Neuronal stem cell (in vitro differentiated cells): ENCODE results near the gene ZNF292.
A peak's percentile ranks its signal among the peaks of the same experiment; 100 is the strongest.

Source experiments
- DNase-seq: peaks from one replicate; pipeline ENCODE4 v3.0.0-alpha.2; 2013; ENCODE audit warnings: low spot score
- H2AFZ ChIP-seq: one replicate; pipeline ENCODE4 v1.6.1; 2013; ENCODE audit warnings: mild to moderate bottlenecking, low read length, inconsistent platforms
- H2AK5ac ChIP-seq: 2 replicates; pipeline ENCODE4 v1.6.1; 2013; ENCODE audit warnings: low read depth, mild to moderate bottlenecking, inconsistent platforms, low read length, moderate library complexity, mixed read lengths
- H2BK120ac ChIP-seq: 2 replicates; pipeline ENCODE4 v1.6.1; 2013; ENCODE audit warnings: low read depth, mild to moderate bottlenecking, inconsistent platforms, low read length, moderate library complexity, mixed read lengths
- H2BK12ac ChIP-seq: one replicate; pipeline ENCODE4 v1.6.1; 2013; ENCODE audit warnings: low read length, inconsistent platforms
- H2BK15ac ChIP-seq: 2 replicates; pipeline ENCODE4 v1.6.1; 2013; ENCODE audit warnings: mild to moderate bottlenecking, low read length, inconsistent platforms, mixed read lengths
- H2BK5ac ChIP-seq: one replicate; pipeline ENCODE4 v1.6.1; 2013; ENCODE audit warnings: inconsistent platforms, mild to moderate bottlenecking, low read length, moderate library complexity
- H3K14ac ChIP-seq: one replicate; pipeline ENCODE4 v1.6.1; 2013; ENCODE audit warnings: low read length, inconsistent platforms
- H3K18ac ChIP-seq: 2 replicates; pipeline ENCODE4 v1.6.1; 2013; ENCODE audit warnings: low read length, inconsistent platforms
- H3K23ac ChIP-seq: 2 replicates; pipeline ENCODE4 v1.6.1; 2013; ENCODE audit warnings: low read depth, mild to moderate bottlenecking, mixed read lengths, low read length, inconsistent platforms; ENCODE audit not compliant: poor library complexity
- H3K27ac ChIP-seq: replicated peaks from 3 replicates; pipeline ENCODE4 v1.5.1; 2013; ENCODE audit warnings: low read length, inconsistent platforms
- H3K27me3 ChIP-seq, 3 experiments: 2 replicates each; pipeline ENCODE4 v1.6.1; 2013; ENCODE audit warnings: low read length in 3 of 3, mild to moderate bottlenecking in 2 of 3, inconsistent platforms in 1 of 3, low read depth in 1 of 3, mixed read lengths in 1 of 3, moderate library complexity in 1 of 3; ENCODE audit not compliant: control insufficient read depth in 3 of 3, insufficient read depth in 3 of 3
- H3K36me3 ChIP-seq, 2 donors: replicated peaks in 1 of 2; 2 replicates each; pipeline ENCODE4 v1.6.1; 2013; ENCODE audit warnings: low read length in 2 of 2; ENCODE audit not compliant: control insufficient read depth in 2 of 2, insufficient read depth in 2 of 2
- H3K4ac ChIP-seq: 2 replicates; pipeline ENCODE4 v1.6.1; 2013; ENCODE audit warnings: inconsistent platforms, mild to moderate bottlenecking, low read length, moderate library complexity
- H3K4me1 ChIP-seq, 2 donors: 1 replicate in 1 of 2; 2 replicates in 1 of 2; pipeline ENCODE4 v1.6.1; 2013; ENCODE audit warnings: low read length in 2 of 2, low read depth in 1 of 2; ENCODE audit not compliant: control insufficient read depth in 2 of 2, insufficient read depth in 1 of 2
- H3K4me2 ChIP-seq: one replicate; pipeline ENCODE4 v1.6.1; 2013; ENCODE audit warnings: mild to moderate bottlenecking, low read length, inconsistent platforms; ENCODE audit not compliant: insufficient read depth, poor library complexity, severe bottlenecking
- H3K4me3 ChIP-seq, 2 donors: 2 replicates each; pipeline ENCODE4 v1.5.1; 2013; ENCODE audit warnings: low read length in 2 of 2, mild to moderate bottlenecking in 2 of 2, inconsistent platforms in 1 of 2, moderate library complexity in 1 of 2
- H3K79me1 ChIP-seq: one replicate; pipeline ENCODE4 v1.6.1; 2013; ENCODE audit warnings: low read depth, mild to moderate bottlenecking, inconsistent platforms, low read length, moderate library complexity
- H3K9ac ChIP-seq: one replicate; pipeline ENCODE4 v1.6.1; 2013; ENCODE audit warnings: mild to moderate bottlenecking, low read depth, low read length, inconsistent platforms; ENCODE audit not compliant: poor library complexity
- H3K9me3 ChIP-seq, 2 donors: replicated peaks in 1 of 2; 2 replicates each; pipeline versions ENCODE3 to v1.6.1; 2013; ENCODE audit warnings: low read length in 2 of 2, mild to moderate bottlenecking in 2 of 2, inconsistent platforms in 1 of 2, low read depth in 1 of 2, mixed read lengths in 1 of 2, moderate library complexity in 1 of 2; ENCODE audit not compliant: control insufficient read depth in 2 of 2, insufficient read depth in 1 of 2
- H4K8ac ChIP-seq: one replicate; pipeline ENCODE4 v1.6.1; 2013; ENCODE audit warnings: low read depth, mild to moderate bottlenecking, inconsistent platforms, low read length, moderate library complexity
- H4K91ac ChIP-seq: one replicate; pipeline ENCODE4 v1.6.1; 2013; ENCODE audit warnings: low read length, low read depth, mild to moderate bottlenecking, inconsistent platforms; ENCODE audit not compliant: poor library complexity
- WGBS, 2 donors: extraction: QIAGEN DNeasy Blood & Tissue Kit; methylation state at CpG; one replicate each; pipeline ENCODE4 v1.1.7; 2013; ENCODE audit warnings: missing lambda C conversion rate in 2 of 2, mixed read lengths in 1 of 2; ENCODE audit not compliant: insufficient read length in 2 of 2, insufficient replicate concordance in 1 of 2; ENCODE audit errors: extremely low coverage in 2 of 2; 5-methylcytosine and 5-hydroxymethylcytosine counted together

ZNF292 gene

GRCh38 chr6:87116922-87117321, 38.4 kb upstream of the ZNF292 start:
- H2AFZ ChIP-seq: no peak overlapping the region
- H2BK12ac ChIP-seq: no peak overlapping the region
- DNase-seq: no peak
- no peak overlapping the region for H3K4me2 ChIP-seq
- no peaks in the 10 kb centered on the region for H3K79me1 ChIP-seq
- no peak overlapping the region for H2BK5ac ChIP-seq
- H3K14ac ChIP-seq: no peak overlapping the region
- H2AK5ac ChIP-seq: no peak overlapping the region
- H4K8ac ChIP-seq: no peak overlapping the region
- no peaks in the 10 kb centered on the region for H3K36me3 ChIP-seq
- H3K27me3 ChIP-seq: peaks cover 0 to 7% (median 0%) of the 10 kb centered on the region in 3 experiments
- H3K9me3 ChIP-seq: no peaks in the 10 kb centered on the region
- no peak overlapping the region for H3K4me3 ChIP-seq
- H3K9ac ChIP-seq: no peak overlapping the region
- no peak overlapping the region for H2BK120ac ChIP-seq
- H2BK15ac ChIP-seq: no peak overlapping the region
- no peak overlapping the region for H3K27ac ChIP-seq
- H4K91ac ChIP-seq: no peak overlapping the region
- no peak overlapping the region for H3K23ac ChIP-seq
- no peaks in the 10 kb centered on the region for H3K4me1 ChIP-seq
- no peak overlapping the region for H3K4ac ChIP-seq
- no peak overlapping the region for H3K18ac ChIP-seq
- WGBS, 2 donors: no CpG with 5 or more reads among the region's 2 CpGs

DNA sequence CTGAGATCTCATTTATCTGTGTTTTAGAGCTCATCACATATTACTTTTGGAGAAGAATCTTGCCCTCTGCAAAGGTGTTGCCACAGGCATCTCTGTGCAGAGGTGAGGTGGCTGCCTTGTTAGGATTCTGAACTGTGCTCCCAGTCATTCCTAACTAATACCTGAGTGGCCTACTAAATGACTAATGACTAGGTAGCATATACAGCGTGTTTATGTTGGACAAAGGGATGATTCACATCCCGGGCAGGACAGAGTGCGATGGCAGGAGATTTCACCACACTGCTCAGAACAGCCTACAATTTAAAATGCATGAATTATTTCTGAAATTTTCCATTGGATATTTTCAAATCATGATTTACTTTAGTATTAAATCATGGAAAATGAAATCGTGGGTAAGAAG, 37.3 kb upstream of the ZNF292 start:
- Histone ChIP-seq H3K9ac (no peak overlapping the region), H2AK5ac (no peak overlapping the region), H2BK12ac (no peak overlapping the region), H3K4me1 (no peaks in the 10 kb centered on the region), H3K4me3 (no peak overlapping the region), H4K91ac (no peak overlapping the region), H2BK5ac (no peak overlapping the region), H3K4ac (no peak overlapping the region), H3K36me3 (no peaks in the 10 kb centered on the region), H3K9me3 (peaks cover 0 to 2% of the 10 kb centered on the region in 2 donors), H4K8ac (no peak overlapping the region), H2BK15ac (no peak overlapping the region), H2BK120ac (no peak overlapping the region), H3K27ac (no peak overlapping the region), H3K14ac (no peak overlapping the region), H3K27me3 (peaks cover 0 to 7% (median 0%) of the 10 kb centered on the region in 3 experiments), H2AFZ (no peak overlapping the region), H3K79me1 (no peaks in the 10 kb centered on the region), H3K4me2 (no peak overlapping the region), H3K18ac (no peak overlapping the region), H3K23ac (no peak overlapping the region)
- no peak for DNase-seq
- no CpG with 5 or more reads among the region's 4 CpGs for WGBS, 2 donors

DNA sequence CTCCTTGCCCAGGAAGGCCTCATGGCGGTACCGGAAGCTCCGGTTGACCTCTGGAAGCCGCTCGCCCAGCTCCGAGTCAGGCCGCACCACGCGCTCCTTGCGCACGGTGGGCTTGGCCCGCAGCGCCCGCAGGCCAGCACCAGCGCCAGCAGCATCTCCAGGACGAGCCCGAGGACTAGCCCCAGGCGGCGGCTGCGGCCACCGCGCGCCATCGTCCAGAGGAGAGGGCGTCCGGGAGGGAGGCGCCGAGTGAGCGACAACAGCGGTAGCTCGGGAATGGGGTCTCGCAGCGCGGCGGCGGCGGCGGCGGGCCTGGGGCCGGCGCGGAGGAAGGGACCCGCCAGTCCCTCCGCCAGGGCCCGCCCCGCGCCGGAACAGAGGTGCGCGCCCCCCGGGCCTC, 32.9 kb upstream of the ZNF292 start:
- H4K8ac ChIP-seq: peak overlapping the region; percentile 65
- no peak overlapping the region for H3K9ac ChIP-seq
- no peak overlapping the region for H3K27ac ChIP-seq
- H3K4me2 ChIP-seq: no peak overlapping the region
- H3K4ac ChIP-seq: no peak overlapping the region
- H2AFZ ChIP-seq: no peak overlapping the region
- no peak overlapping the region for H2BK5ac ChIP-seq
- no peak overlapping the region for H2BK15ac ChIP-seq
- H3K79me1 ChIP-seq: no peaks in the 10 kb centered on the region
- no CpG with 5 or more reads among the region's 51 CpGs for WGBS, 2 donors
- H3K9me3 ChIP-seq: peaks cover 0 to 2% of the 10 kb centered on the region in 2 donors
- no peak overlapping the region for H3K18ac ChIP-seq
- H2AK5ac ChIP-seq: no peak overlapping the region
- no peak for DNase-seq
- peak overlapping the region; percentile 5 for H2BK120ac ChIP-seq
- H3K14ac ChIP-seq: no peak overlapping the region
- no peaks in the 10 kb centered on the region for H3K27me3 ChIP-seq
- H3K4me1 ChIP-seq: no peaks in the 10 kb centered on the region
- H3K36me3 ChIP-seq: no peaks in the 10 kb centered on the region
- H4K91ac ChIP-seq: no peak overlapping the region
- H3K4me3 ChIP-seq: no peak overlapping the region
- peak overlapping the region; percentile 35 for H3K23ac ChIP-seq
- H2BK12ac ChIP-seq: no peak overlapping the region

- Histone ChIP-seq H4K8ac (no peak overlapping the region), H3K9me3 (peaks cover 0 to 2% of the 10 kb centered on the region in 2 donors), H3K18ac (no peak overlapping the region), H2BK120ac (no peak overlapping the region), H2AK5ac (no peak overlapping the region), H3K36me3 (no peaks in the 10 kb centered on the region), H3K4me2 (no peak overlapping the region), H3K27ac (no peak overlapping the region), H2AFZ (no peak overlapping the region), H2BK5ac (no peak overlapping the region), H2BK12ac (no peak overlapping the region), H3K4me1 (no peaks in the 10 kb centered on the region), H4K91ac (no peak overlapping the region), H3K79me1 (no peaks in the 10 kb centered on the region), H2BK15ac (no peak overlapping the region), H3K23ac (no peak overlapping the region), H3K9ac (no peak overlapping the region), H3K27me3 (no peaks in the 10 kb centered on the region), H3K4ac (no peak overlapping the region), H3K14ac (no peak overlapping the region), H3K4me3 (no peak overlapping the region)
- DNase-seq: no peak
- no CpG with 5 or more reads among the region's 5 CpGs for WGBS, 2 donors
These were observed 31.3 kb upstream of the ZNF292 start for GRCh38 chr6:87124074-87124473.
